Measurements from ENCODE around the gene ZSWIM1.
"Not testable (repeated sequence)": the region's sequence is repeated elsewhere in the genome, so short reads cannot be mapped to it uniquely, and the experiment has no call there.

Gene ZSWIM1

GRCh38 chr20:45890077-45890984, 9.3 kb downstream of the ZSWIM1 start:
- peak; percentile 90 for DNase-seq

GRCh38 chr20:45890985-45891983, 10.3 kb downstream of the ZSWIM1 start, which contains the start of the genes CTSA and NEURL2:
TSS of gene CTSA (plus strand) at chr20:45891335. CDS start at chr20:45891569, 234 bp downstream.
TSS of gene NEURL2 (minus strand) at chr20:45891208. CDS start at chr20:45890991, 217 bp downstream.
- peak; percentile 95 for DNase-seq

DNA sequence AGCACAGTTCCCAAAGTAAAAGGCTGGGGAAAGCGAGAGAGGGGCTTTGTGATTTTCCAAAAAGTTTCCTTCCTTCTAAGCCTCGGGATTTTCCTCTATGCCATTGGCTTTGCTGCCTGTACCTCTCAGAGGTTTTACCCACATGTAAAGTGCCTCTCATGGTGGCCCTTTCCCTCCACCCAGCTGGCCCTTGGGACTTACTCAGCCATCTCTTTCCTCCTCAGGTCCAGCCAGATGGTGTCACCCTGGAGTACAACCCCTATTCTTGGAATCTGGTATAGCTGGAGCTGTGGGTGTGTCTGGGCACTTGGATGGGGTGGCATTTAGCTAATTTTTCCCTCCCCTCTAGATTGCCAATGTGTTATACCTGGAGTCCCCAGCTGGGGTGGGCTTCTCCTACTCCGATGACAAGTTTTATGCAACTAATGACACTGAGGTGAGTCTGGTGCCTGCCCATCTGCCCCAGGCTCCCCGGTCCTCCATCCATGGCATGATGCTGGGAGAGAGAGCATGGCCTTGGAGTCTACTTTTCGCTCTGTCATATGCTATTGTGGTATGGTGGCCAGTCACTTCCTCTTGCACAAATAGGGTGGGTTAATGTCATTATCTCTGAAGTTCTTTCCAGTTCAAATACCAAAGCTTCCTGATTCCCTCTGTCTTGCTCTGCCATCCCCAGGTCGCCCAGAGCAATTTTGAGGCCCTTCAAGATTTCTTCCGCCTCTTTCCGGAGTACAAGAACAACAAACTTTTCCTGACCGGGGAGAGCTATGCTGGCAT, 11.2 kb downstream of the ZSWIM1 start:
- no peak for DNase-seq

DNA sequence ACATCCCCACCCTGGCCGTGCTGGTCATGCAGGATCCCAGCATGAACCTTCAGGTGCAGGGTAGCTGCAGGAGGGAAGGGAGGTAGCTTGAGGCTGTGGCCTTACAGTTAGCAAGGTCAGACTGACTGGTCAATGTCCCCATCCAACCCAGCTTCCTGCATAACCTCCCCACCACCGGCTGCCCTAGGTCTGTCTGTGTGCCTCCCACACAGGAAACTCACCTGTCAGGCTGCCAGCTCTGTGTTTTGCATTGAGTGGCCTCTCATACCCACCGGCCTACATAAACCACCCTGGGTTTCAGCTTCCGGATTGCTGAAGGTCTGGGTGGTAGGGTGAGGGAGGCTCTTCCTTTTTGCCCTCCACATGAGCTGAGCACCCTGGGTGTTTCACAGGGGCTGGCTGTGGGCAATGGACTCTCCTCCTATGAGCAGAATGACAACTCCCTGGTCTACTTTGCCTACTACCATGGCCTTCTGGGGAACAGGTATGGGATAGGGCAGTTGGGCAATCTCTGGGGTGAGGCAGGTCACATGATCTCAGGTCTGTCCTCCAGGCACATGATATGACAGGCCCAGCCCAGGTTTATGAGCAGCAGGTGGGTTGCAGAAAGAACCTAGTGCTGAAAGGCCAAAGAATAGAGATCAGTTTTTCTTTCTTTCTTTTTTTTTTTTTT, 11.9 kb downstream of the ZSWIM1 start:
- no peak for DNase-seq

- DNase-seq: no peak
Observed at GRCh38 chr20:45893831-45894230, 12.8 kb downstream of the ZSWIM1 start.

GRCh38 chr20:45894797-45895196, 13.8 kb downstream of the ZSWIM1 start:
- DNase-seq: no peak

DNA sequence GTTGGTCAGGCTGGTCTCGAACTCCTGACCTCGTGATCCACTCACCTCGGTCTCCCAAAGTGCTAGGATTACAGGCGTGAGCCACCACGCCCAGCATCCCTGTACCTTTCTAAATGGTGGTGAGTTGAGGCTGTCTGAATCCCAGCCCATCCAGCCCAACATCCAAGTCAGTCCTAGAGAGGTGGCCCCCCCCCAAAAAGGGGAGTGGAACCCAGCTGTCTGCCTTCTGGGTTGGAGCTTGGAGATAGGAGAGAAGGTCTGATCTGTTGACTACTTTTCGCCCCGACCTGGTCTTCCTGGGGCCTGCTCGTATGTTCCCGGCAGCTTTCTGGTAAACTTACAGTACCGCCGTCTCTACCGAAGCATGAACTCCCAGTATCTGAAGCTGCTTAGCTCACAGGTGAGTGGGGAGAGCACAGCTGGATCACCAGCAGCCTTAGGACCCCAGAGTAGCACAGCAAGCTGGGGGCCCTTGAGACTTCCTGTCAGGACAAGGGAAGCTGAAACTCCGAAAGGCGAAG, 15.7 kb downstream of the ZSWIM1 start:
- no peak for DNase-seq

DNA sequence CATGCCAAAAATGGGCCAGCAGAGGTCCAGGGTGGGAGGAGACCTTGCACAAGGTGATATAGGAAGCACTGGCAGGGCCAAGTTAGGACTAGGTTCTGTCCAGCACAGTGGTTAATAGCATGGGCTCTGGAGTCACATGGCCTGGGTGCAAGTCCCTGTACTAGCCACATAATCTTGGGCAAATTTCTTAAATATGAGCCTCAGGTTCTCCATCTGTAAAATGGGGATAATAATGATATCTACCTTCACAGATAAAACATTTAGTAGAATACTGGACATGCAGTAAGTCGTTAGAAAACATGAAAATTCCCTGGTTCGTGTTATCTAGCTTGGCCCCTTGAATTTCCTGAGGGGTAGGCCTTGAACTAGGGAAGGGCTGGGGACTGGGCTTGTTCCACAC, 16.3 kb downstream of the ZSWIM1 start:
- DNase-seq: no peak

GRCh38 chr20:45897692-45898091, 16.7 kb downstream of the ZSWIM1 start:
- DNase-seq: no peak

- DNase-seq: no peak
Observed at GRCh38 chr20:45898285-45898684, 17.3 kb downstream of the ZSWIM1 start.

GRCh38 chr20:45899046-45899835, 18.2 kb downstream of the ZSWIM1 start:
- no peak for DNase-seq

GRCh38 chr20:45901332-45901731, 20.3 kb downstream of the ZSWIM1 start:
- not testable (repeated sequence) for DNase-seq

GRCh38 chr20:45902199-45902701, 21.2 kb downstream of the ZSWIM1 start:
- no peak for DNase-seq

- DNase-seq: no peak
Observed at GRCh38 chr20:45904583-45905504, 23.8 kb downstream of the ZSWIM1 start.

DNA sequence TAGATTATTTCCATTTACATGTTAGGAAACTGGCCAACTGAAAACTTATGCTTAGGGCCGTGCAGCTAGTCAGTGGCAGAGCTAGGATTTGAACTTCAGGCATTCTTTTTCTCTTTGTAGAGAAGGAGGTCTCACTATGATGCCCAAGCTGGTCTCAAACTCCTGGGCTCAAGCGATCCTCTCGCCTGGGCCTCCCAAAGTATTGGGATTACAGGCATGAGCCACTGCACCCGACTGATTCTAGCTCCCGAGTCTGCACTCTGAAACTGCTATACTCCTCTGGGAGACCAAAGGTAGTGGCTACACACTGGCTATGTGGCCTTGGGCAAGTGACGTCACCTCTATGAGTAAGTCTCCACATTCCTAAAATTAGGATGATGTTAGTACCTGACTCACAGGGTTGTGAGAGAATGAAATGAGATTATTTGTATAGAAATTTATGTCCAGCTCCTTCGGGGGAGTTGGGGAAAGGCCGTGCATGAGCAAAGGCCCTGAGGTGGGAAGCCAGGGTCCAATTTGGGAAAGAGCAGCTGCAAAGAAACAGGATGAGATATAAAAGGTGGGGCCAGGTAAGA, 24.6 kb downstream of the ZSWIM1 start:
- DNase-seq: no peak

- no peak for DNase-seq
Observed at GRCh38 chr20:45907219-45907948, 26.4 kb downstream of the ZSWIM1 start.

DNA sequence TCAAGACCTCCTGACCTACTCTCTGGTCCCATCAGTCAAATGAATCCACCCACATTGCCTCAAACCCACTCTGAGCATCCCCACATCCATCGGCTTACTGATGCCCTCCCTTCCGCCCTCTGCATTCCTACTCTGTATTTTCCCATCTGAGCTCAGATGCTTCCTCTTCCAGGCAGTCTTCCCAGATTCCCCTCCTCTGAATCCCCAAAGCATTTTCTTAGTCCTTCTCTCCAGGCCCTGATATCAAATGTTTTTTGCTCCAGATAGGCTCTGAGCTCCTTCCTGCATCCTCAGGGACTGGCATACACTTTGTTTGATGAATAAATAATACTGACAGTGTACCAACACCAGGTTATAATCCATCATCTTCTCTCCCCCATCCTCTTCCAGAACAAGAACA, 27.1 kb downstream of the ZSWIM1 start:
- DNase-seq: no peak

DNA sequence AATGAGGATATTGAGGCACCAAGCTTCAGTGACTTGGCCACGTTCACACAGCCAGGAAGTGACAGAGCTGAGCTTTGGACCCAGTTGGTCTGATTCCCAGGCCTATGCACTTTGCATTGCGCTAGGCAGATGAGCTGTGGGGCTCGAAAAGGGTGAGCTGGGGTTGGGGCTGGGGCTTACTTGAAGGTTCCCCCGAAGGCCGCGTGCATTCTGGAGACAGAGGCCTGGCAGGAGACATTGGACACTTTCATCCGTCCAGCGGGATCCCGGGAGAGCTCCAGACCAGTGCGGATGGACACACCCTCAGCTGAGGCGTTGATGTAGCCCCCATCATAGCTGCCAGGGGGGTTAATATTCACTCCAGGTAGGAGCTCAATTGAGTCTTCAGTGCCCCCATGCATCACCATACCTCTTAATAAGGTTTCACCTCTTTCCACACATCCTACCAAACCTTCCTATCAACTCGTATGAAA, 28.3 kb downstream of the ZSWIM1 start:
- DNase-seq: no peak

All from femur (tissue), 1 donor.